B cell (primary cell): ENCODE results near the gene RDH5. TPM values are rescaled to one million over a fixed set of nuclear protein-coding genes. Genes with fewer than 3 reads are reported as not detected.

Experiments used
- ATAC-seq: fragments of 200-7000 bp; cut with Tn5 transposase; one replicate; pipeline ENCODE4 v1.10.0; 2021; ENCODE audit warnings: low read depth, mild to moderate bottlenecking, moderate number of reproducible peaks, moderate library complexity
- CTCF ChIA-PET: fragments of 350-600 bp; sonication (Branson Sonifier 250); formaldehyde crosslinking; loops from one replicate; lab custom pipeline; 2021; ENCODE audit warnings: antibody characterized with exemption, inconsistent platforms; lab: Charles Lee
- POLR2A ChIA-PET: fragments of 350-600 bp; sonication (Branson Sonifier 250); formaldehyde crosslinking; loops from one replicate; lab custom pipeline; 2021; ENCODE audit warnings: antibody characterized with exemption; lab: Charles Lee
- DNase-seq: peaks from one replicate; pipeline ENCODE4 v3.0.0; 2013
- H2AFZ ChIP-seq: 2 replicates; pipeline ENCODE4 v1.6.1; 2012; ENCODE audit warnings: mild to moderate bottlenecking, low read depth, low read length; ENCODE audit not compliant: insufficient read depth, poor library complexity, severe bottlenecking
- H3K27ac ChIP-seq, 2 donors: 1 replicate in 1 of 2; 2 replicates in 1 of 2; pipeline ENCODE4 v1.5.1; 2012 to 2013; ENCODE audit warnings: low read length in 2 of 2, mild to moderate bottlenecking in 2 of 2, moderate library complexity in 1 of 2
- H3K27me3 ChIP-seq, 4 experiments: fragments of 200-600 bp in 1 of 4; sonication (generic) in 1 of 4; replicated peaks in 1 of 4; 1 replicate in 2 of 4; 2 replicates in 2 of 4; pipeline versions ENCODE4 v1.6.1 to v1.7.0; 2013 to 2016; ENCODE audit warnings: low read length in 3 of 4, mild to moderate bottlenecking in 2 of 4, mixed read lengths in 1 of 4, moderate library complexity in 1 of 4; ENCODE audit not compliant: insufficient read depth in 4 of 4, control insufficient read depth in 3 of 4; ENCODE audit errors: control extremely low read depth in 1 of 4
- H3K36me3 ChIP-seq, 2 experiments: replicated peaks in 1 of 2; 1 replicate in 1 of 2; 2 replicates in 1 of 2; pipeline versions ENCODE4 v1.6.1 to v1.7.1; 2013; ENCODE audit warnings: low read length in 1 of 2; ENCODE audit not compliant: insufficient read depth in 2 of 2, control insufficient read depth in 1 of 2; ENCODE audit errors: control extremely low read depth in 1 of 2, extremely low read depth in 1 of 2
- H3K4me1 ChIP-seq, 2 donors: fragments of 200-600 bp in 1 of 2; sonication (generic) in 1 of 2; 1 replicate in 1 of 2; 2 replicates in 1 of 2; pipeline versions ENCODE4 v1.5.1 to v1.6.1; 2013 to 2017; ENCODE audit warnings: low read length in 2 of 2; ENCODE audit not compliant: control insufficient read depth in 2 of 2, insufficient read depth in 2 of 2
- H3K4me2 ChIP-seq: replicated peaks from 2 replicates; pipeline ENCODE3; 2012; ENCODE audit warnings: mild to moderate bottlenecking, low read depth, low read length; ENCODE audit not compliant: poor library complexity, severe bottlenecking
- H3K4me3 ChIP-seq, 5 experiments: fragments of 200-600 bp in 1 of 5; sonication (generic) in 1 of 5; 1 replicate in 3 of 5; 2 replicates in 2 of 5; pipeline versions ENCODE4 v1.5.1 to v1.7.0; 2011 to 2016; ENCODE audit warnings: low read length in 4 of 5, mild to moderate bottlenecking in 4 of 5, low read depth in 2 of 5, control low read depth in 1 of 5, moderate library complexity in 1 of 5; ENCODE audit not compliant: insufficient read depth in 1 of 5; ENCODE audit errors: control extremely low read depth in 1 of 5, extremely low read depth in 1 of 5
- H3K79me2 ChIP-seq: fragments of 200-600 bp; sonication (generic); one replicate; pipeline ENCODE4 v1.6.0; 2016; ENCODE audit warnings: low read length; ENCODE audit not compliant: control insufficient read depth, insufficient read depth
- H3K9ac ChIP-seq: fragments of 200-600 bp; sonication (generic); 2 replicates; pipeline ENCODE4 v1.6.1; 2017; ENCODE audit warnings: mild to moderate bottlenecking, low read length, moderate library complexity
- H3K9me3 ChIP-seq, 3 donors: one replicate each; pipeline versions ENCODE4 v1.6.1 to v1.7.1; 2013; ENCODE audit warnings: low read length in 2 of 3; ENCODE audit not compliant: control insufficient read depth in 2 of 3, insufficient read depth in 1 of 3; ENCODE audit errors: control extremely low read depth in 1 of 3
- H4K20me1 ChIP-seq: 2 replicates; pipeline ENCODE4 v1.6.0; 2012; ENCODE audit warnings: mild to moderate bottlenecking, low read length; ENCODE audit not compliant: insufficient read depth, control insufficient read depth, poor library complexity, severe bottlenecking
- H3K27ac Mint-ChIP-seq: one replicate; pipeline ENCODE4 v1.8.0; 2021; ENCODE audit warnings: mixed read lengths
- H3K27me3 Mint-ChIP-seq: one replicate; pipeline ENCODE4 v1.8.0; 2021; ENCODE audit warnings: mixed read lengths
- H3K4me1 Mint-ChIP-seq: one replicate; pipeline ENCODE4 v1.8.0; 2021; ENCODE audit warnings: mixed read lengths
- H3K4me3 Mint-ChIP-seq: one replicate; pipeline ENCODE4 v1.8.0; 2021; ENCODE audit warnings: mixed read lengths
- H3K9me3 Mint-ChIP-seq: one replicate; pipeline ENCODE4 v1.8.0; 2022; ENCODE audit warnings: mixed read lengths; ENCODE audit not compliant: insufficient read depth
- EZH2 ChIP-seq: IDR thresholded peaks from 2 replicates; pipeline ENCODE4 v1.6.1; 2012; ENCODE audit warnings: borderline replicate concordance, low read depth, mild to moderate bottlenecking, moderate library complexity, low read length; ENCODE audit not compliant: insufficient read depth, poor library complexity, severe bottlenecking
- WGBS: methylation state at CpG from one replicate; pipeline ENCODE4 v1.1.5; 2013; ENCODE audit warnings: missing lambda C conversion rate; ENCODE audit not compliant: insufficient coverage; 5-methylcytosine and 5-hydroxymethylcytosine counted together
- intact Hi-C: fragments of 100-400 bp; cut with micrococcal nuclease; formaldehyde crosslinking; loops from one replicate; pipeline ENCODE4 v1.10.0; 2022
- polyA plus RNA-seq: library from polyadenylated mRNA; depleted of rRNA; stranded (reverse); fragments of >200 nt; gene quantifications from 2 replicates; pipeline ENCODE4 v1.2.3, GENCODE V29; 2012
- total RNA-seq, 2 donors: library from RNA; stranded (reverse); fragments of 120-200 nt in 1 of 2; gene quantifications; 1 replicate in 1 of 2; 2 replicates in 1 of 2; pipeline versions ENCODE4 v1.2.3 to v1.2.4, GENCODE V29; 2013 to 2022
- TF ChIP-seq, protein P1 (sequence below): fragments of 200-600 bp; IDR thresholded peaks from one replicate; pipeline ENCODE4 v1.8.0; 2022; ENCODE audit warnings: antibody characterized with exemption, mild to moderate bottlenecking

The RDH5 gene
- total and polyA plus RNA-seq, 2 donors (not counting 1 experiment from before 2014, with no cell fraction given) = 32.6 to 37.8 TPM

DNA sequence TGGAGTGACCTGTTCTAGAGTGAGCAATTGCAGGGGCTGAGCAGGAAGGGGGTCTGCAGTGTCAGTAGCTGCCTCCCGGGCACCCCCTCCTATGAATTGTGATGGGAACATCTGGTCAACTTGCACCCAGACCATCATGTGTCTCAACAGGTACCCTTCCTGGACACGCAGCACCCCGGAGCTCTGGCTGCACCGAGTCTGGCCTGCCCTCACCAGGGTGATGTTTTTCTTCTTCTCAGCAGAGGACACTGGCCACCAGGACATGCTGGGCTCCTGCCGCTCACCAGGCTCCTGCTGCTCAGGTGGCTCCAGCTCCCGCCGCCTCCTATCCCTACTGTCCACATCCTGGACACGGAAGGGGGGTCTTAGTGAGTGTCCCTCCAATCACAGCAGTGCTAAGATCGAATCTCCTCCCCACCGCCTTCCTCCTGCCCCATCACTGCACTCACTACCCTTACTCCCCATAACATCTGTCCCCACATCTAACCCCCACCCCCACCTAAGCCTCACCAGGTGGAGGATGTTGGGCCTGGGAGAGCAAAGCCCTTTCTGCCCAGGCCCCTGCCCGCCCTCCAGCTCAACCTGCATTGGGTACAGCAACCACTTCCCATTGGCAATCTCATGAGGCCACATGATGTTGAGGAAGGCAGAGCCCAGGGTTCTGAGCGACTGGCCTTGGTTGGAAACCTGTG lies 27.4 kb upstream of the RDH5 start:
- CTCF ChIA-PET = no interaction called here
- H3K27ac Mint-ChIP-seq = no peak overlapping the region

More for the DNA sequence above, 27.4 kb upstream of the RDH5 start:
- ATAC-seq = no peak
- H3K79me2 ChIP-seq = no peaks in the 10 kb centered on the region
- H3K27me3 Mint-ChIP-seq = no peaks in the 10 kb centered on the region
- H3K4me1 ChIP-seq = peaks cover 2 to 3% of the 10 kb centered on the region in 2 donors
- no peak for DNase-seq
- POLR2A ChIA-PET = no interaction called here
- no peaks in the 10 kb centered on the region for H4K20me1 ChIP-seq
- H3K9me3 Mint-ChIP-seq = no peaks in the 10 kb centered on the region
- H3K9me3 ChIP-seq = no peaks in the 10 kb centered on the region
- no peak overlapping the region for H3K27ac ChIP-seq
- H3K4me1 Mint-ChIP-seq = peaks cover 2% of the 10 kb centered on the region
- H3K4me2 ChIP-seq = no peak overlapping the region
- 94% methylated on average over 11 of the region's 12 CpGs for WGBS
- no peak for TF ChIP-seq EZH2
- TF ChIP-seq, protein P1, sequence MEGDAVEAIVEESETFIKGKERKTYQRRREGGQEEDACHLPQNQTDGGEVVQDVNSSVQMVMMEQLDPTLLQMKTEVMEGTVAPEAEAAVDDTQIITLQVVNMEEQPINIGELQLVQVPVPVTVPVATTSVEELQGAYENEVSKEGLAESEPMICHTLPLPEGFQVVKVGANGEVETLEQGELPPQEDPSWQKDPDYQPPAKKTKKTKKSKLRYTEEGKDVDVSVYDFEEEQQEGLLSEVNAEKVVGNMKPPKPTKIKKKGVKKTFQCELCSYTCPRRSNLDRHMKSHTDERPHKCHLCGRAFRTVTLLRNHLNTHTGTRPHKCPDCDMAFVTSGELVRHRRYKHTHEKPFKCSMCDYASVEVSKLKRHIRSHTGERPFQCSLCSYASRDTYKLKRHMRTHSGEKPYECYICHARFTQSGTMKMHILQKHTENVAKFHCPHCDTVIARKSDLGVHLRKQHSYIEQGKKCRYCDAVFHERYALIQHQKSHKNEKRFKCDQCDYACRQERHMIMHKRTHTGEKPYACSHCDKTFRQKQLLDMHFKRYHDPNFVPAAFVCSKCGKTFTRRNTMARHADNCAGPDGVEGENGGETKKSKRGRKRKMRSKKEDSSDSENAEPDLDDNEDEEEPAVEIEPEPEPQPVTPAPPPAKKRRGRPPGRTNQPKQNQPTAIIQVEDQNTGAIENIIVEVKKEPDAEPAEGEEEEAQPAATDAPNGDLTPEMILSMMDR = no peak
- intact Hi-C loops = no loop called here
- H3K4me3 ChIP-seq = no peak overlapping the region
- no peak overlapping the region for H3K9ac ChIP-seq
- H3K27me3 ChIP-seq = peaks cover 0 to 3% (median 0%) of the 10 kb centered on the region in 4 experiments
- H3K36me3 ChIP-seq = no peaks in the 10 kb centered on the region
- H2AFZ ChIP-seq = no peak overlapping the region
- H3K4me3 Mint-ChIP-seq = no peak overlapping the region
